ENCODE measurements around the gene PRR16. TPM values are rescaled to one million over a fixed set of nuclear protein-coding genes. Genes with fewer than 3 reads are reported as not detected.

PRR16 gene
- total RNA-seq, 1 donor from 2014 or later: 18.3 TPM

GRCh38 chr5:120567921-120568320, 103.8 kb downstream of the PRR16 start:
- no peaks in the 10 kb centered on the region for H3K27me3 Mint-ChIP-seq (ENCODE audit: unreplicated experiment)
- peaks cover 2% of the 10 kb centered on the region for H3K36me3 Mint-ChIP-seq (ENCODE audit: unreplicated experiment)
- TF ChIP-seq, protein P1, sequence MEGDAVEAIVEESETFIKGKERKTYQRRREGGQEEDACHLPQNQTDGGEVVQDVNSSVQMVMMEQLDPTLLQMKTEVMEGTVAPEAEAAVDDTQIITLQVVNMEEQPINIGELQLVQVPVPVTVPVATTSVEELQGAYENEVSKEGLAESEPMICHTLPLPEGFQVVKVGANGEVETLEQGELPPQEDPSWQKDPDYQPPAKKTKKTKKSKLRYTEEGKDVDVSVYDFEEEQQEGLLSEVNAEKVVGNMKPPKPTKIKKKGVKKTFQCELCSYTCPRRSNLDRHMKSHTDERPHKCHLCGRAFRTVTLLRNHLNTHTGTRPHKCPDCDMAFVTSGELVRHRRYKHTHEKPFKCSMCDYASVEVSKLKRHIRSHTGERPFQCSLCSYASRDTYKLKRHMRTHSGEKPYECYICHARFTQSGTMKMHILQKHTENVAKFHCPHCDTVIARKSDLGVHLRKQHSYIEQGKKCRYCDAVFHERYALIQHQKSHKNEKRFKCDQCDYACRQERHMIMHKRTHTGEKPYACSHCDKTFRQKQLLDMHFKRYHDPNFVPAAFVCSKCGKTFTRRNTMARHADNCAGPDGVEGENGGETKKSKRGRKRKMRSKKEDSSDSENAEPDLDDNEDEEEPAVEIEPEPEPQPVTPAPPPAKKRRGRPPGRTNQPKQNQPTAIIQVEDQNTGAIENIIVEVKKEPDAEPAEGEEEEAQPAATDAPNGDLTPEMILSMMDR (IDR thresholded peaks at IDR 0.05): no peak
- no peak overlapping the region for H3K4me3 Mint-ChIP-seq (ENCODE audit: unreplicated experiment)
- no peak overlapping the region for H3K27ac Mint-ChIP-seq (ENCODE audit: unreplicated experiment)
- peaks cover 12% of the 10 kb centered on the region for H3K4me1 Mint-ChIP-seq (ENCODE audit: unreplicated experiment)
- peaks cover 6% of the 10 kb centered on the region for H3K9me3 Mint-ChIP-seq (ENCODE audit: unreplicated experiment)
- DNase-seq (ENCODE audit: extremely low spot score, unreplicated experiment): no peak

DNA sequence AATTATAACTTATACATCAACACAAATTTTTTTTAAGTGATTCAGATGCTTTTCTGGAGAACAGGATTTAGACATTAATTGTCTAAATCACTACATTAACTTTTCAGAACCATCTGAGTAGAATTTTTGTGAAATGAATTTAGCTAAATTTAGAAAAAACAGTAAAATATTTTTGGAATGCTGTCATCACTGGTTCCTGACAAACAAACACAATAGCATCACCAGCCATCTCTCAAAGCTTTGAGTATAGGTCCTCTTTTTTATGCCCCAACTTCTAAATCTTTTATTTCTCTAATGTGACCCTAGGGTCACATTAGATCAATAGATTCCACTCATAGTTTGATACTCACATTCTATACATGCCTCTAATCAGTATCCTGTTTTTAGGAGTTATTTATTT, 104.6 kb downstream of the PRR16 start:
- Mint-ChIP-seq H3K27ac (ENCODE audit: unreplicated experiment) (no peak overlapping the region), H3K4me3 (ENCODE audit: unreplicated experiment) (no peak overlapping the region), H3K27me3 (ENCODE audit: unreplicated experiment) (no peaks in the 10 kb centered on the region), H3K36me3 (ENCODE audit: unreplicated experiment) (peaks cover 2% of the 10 kb centered on the region), H3K4me1 (ENCODE audit: unreplicated experiment) (peaks cover 12% of the 10 kb centered on the region), H3K9me3 (ENCODE audit: unreplicated experiment) (peaks cover 6% of the 10 kb centered on the region)
- TF ChIP-seq, protein P1 (IDR thresholded peaks at IDR 0.05): no peak
- DNase-seq (ENCODE audit: extremely low spot score, unreplicated experiment): no peak

- H3K4me1 Mint-ChIP-seq (ENCODE audit: unreplicated experiment): no peaks in the 10 kb centered on the region
- H3K4me3 Mint-ChIP-seq (ENCODE audit: unreplicated experiment): no peak overlapping the region
- no peaks in the 10 kb centered on the region for H3K27me3 Mint-ChIP-seq (ENCODE audit: unreplicated experiment)
- DNase-seq (ENCODE audit: extremely low spot score, unreplicated experiment): no peak
- H3K36me3 Mint-ChIP-seq (ENCODE audit: unreplicated experiment): no peaks in the 10 kb centered on the region
- TF ChIP-seq, protein P1 (IDR thresholded peaks at IDR 0.05): no peak
- no peak overlapping the region for H3K27ac Mint-ChIP-seq (ENCODE audit: unreplicated experiment)
- H3K9me3 Mint-ChIP-seq (ENCODE audit: unreplicated experiment): peaks cover 13% of the 10 kb centered on the region
These were observed 112.5 kb downstream of the PRR16 start for GRCh38 chr5:120576588-120576987.

- TF ChIP-seq, protein P1 (IDR thresholded peaks at IDR 0.05): no peak
- Mint-ChIP-seq H3K27me3 (ENCODE audit: unreplicated experiment) (no peaks in the 10 kb centered on the region), H3K4me1 (ENCODE audit: unreplicated experiment) (peaks cover 2% of the 10 kb centered on the region), H3K36me3 (ENCODE audit: unreplicated experiment) (no peaks in the 10 kb centered on the region), H3K4me3 (ENCODE audit: unreplicated experiment) (no peak overlapping the region), H3K27ac (ENCODE audit: unreplicated experiment) (no peak overlapping the region), H3K9me3 (ENCODE audit: unreplicated experiment) (peaks cover 7% of the 10 kb centered on the region)
- no peak for DNase-seq (ENCODE audit: extremely low spot score, unreplicated experiment)
These were observed 118.5 kb downstream of the PRR16 start for GRCh38 chr5:120582635-120583034.

- no peaks in the 10 kb centered on the region for H3K9me3 Mint-ChIP-seq (ENCODE audit: unreplicated experiment)
- no peaks in the 10 kb centered on the region for H3K27me3 Mint-ChIP-seq (ENCODE audit: unreplicated experiment)
- peak overlapping the region; percentile 6 for H3K27ac Mint-ChIP-seq (ENCODE audit: unreplicated experiment)
- TF ChIP-seq, protein P1 (IDR thresholded peaks at IDR 0.05): no peak
- no peaks in the 10 kb centered on the region for H3K36me3 Mint-ChIP-seq (ENCODE audit: unreplicated experiment)
- H3K4me1 Mint-ChIP-seq (ENCODE audit: unreplicated experiment): peaks cover 2% of the 10 kb centered on the region
- no peak overlapping the region for H3K4me3 Mint-ChIP-seq (ENCODE audit: unreplicated experiment)
- DNase-seq (ENCODE audit: extremely low spot score, unreplicated experiment): no peak
These were observed 122.5 kb downstream of the PRR16 start for GRCh38 chr5:120586646-120587045.
